GM13977 (cell line): ENCODE measurements around the gene ATP13A1.
"Not testable (repeated sequence)": the region's sequence is repeated elsewhere in the genome, so short reads cannot be mapped to it uniquely, and the experiment has no call there.

Source experiments
- DNase-seq: peaks from one replicate; pipeline ENCODE4 v3.0.0; 2012; ENCODE audit warnings: low spot score
- in situ Hi-C: fragments of 300-500 bp; cut with MboI; formaldehyde crosslinking; loops from one replicate; pipeline ENCODE4 v1.12.0; 2022; ENCODE audit warnings: low sequenced_read_pairs, low pct_unique_long_range_greater_than_20kb, mixed read lengths, inconsistent platforms; ENCODE audit not compliant: unreplicated experiment
- TF ChIP-seq, protein P1 (sequence below): IDR thresholded peaks from 2 replicates; pipeline ENCODE4 v1.5.1; 2012; ENCODE audit warnings: mild to moderate bottlenecking, control low read depth; ENCODE audit not compliant: insufficient read depth; ENCODE audit errors: extremely low read depth, missing control alignments

The ATP13A1 gene

DNA sequence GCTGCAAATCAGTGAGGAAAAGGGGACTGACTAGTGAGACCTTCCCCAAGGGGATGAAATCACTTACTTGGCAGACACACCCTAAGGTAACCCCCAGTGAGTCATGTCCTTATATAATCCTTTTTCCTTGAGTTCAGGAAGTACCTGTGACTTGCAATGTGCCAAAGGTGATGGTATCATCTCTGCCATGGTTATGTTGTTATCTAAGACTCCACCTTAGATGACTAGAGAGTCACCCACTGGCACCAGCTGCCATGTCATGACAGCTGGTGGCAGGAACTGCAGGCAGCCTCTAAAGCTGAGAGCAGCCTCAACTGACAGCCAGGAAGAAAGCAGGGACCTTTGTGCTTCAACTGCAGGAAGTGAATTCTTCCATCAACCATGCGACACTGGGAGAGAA, 57.5 kb downstream of the ATP13A1 start:
- DNase-seq = no peak
- TF ChIP-seq, protein P1, sequence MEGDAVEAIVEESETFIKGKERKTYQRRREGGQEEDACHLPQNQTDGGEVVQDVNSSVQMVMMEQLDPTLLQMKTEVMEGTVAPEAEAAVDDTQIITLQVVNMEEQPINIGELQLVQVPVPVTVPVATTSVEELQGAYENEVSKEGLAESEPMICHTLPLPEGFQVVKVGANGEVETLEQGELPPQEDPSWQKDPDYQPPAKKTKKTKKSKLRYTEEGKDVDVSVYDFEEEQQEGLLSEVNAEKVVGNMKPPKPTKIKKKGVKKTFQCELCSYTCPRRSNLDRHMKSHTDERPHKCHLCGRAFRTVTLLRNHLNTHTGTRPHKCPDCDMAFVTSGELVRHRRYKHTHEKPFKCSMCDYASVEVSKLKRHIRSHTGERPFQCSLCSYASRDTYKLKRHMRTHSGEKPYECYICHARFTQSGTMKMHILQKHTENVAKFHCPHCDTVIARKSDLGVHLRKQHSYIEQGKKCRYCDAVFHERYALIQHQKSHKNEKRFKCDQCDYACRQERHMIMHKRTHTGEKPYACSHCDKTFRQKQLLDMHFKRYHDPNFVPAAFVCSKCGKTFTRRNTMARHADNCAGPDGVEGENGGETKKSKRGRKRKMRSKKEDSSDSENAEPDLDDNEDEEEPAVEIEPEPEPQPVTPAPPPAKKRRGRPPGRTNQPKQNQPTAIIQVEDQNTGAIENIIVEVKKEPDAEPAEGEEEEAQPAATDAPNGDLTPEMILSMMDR = no peak
- in situ Hi-C loops = no loop called here

DNA sequence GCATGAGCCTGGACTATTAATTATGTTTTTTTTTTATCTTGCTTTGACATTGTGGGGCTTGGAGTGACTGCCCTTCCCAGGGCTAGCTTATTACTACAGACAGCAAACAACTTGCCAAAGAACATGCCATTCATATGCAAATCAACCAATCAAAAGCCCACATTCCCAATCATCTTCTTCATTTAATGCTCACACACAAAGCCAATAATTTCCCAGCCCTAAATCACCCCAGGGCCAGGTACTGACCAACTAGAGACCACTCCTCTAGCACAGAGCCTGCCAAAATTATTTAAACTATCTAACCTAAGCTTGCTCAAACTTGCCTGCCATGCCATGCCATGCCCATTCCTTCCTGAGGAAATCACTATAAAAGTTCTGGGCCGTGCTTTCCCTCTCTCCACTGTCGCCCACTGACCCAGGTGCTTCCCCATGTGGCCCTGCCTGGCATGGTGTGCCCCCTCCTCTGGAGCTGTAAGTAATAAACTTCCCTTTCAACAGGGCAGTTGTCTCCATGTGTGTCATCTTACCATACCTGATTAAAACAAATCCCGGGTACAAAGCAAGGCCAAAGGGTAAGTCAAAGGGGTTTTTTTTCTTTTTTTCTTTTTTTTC, 60.7 kb downstream of the ATP13A1 start:
- DNase-seq = no peak
- TF ChIP-seq, protein P1 = no peak
- in situ Hi-C loops = no loop called here

DNA sequence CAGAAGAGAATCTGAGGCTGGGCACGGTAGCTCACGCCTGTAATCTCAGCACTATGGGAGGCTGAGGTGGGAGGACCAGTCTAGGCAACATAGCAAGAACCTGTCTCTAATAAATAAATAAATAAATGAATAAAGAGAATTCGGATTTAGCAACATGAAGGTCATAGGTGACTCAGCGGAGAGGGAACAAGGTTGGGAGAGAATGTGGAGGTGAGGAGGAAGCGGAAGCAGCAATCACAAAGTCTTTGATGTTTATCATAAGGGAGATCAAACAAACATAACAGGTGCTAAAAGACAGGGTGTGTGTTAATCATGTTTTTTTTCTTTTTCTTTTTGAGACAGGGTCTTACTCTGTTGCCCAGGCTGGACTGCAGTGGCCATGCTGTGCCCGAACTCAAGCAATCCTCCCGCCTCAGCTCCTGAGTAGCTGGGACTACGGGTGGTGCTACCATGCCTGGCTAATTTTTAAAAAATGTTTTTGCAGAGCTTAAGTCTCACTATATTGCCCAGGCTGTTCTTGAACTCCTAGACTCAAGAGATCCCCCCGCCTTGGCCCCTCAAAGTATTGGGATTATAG, 61.3 kb downstream of the ATP13A1 start:
- DNase-seq = no peak
- TF ChIP-seq, protein P1 = no peak
- in situ Hi-C loops = no loop called here

DNA sequence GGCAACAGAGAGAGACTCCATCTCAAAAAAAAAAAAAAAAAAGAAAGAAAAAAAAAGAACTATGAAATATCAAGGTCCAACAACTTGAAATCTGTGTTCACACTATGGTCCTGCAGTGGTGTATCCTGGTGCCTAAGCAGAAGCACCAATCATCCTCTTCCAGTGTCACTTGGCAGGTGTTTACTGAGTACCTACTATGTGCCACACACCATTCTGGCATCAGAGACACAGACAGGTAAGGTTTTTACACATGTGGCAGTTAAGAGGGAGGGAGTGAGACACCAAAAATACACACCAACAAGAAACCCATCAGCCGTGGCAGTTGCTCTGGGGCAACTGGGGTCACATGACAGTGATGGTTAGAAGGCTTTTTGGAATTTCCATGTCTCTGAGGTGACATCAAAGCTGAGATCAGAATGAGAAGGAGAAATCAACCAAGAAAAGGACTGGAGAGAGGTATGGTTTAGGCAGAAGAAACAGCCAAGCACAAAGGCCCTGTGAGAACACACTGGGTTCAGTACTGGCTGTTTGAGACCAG, 62.6 kb downstream of the ATP13A1 start:
- TF ChIP-seq, protein P1 = no peak
- no peak for DNase-seq

DNA sequence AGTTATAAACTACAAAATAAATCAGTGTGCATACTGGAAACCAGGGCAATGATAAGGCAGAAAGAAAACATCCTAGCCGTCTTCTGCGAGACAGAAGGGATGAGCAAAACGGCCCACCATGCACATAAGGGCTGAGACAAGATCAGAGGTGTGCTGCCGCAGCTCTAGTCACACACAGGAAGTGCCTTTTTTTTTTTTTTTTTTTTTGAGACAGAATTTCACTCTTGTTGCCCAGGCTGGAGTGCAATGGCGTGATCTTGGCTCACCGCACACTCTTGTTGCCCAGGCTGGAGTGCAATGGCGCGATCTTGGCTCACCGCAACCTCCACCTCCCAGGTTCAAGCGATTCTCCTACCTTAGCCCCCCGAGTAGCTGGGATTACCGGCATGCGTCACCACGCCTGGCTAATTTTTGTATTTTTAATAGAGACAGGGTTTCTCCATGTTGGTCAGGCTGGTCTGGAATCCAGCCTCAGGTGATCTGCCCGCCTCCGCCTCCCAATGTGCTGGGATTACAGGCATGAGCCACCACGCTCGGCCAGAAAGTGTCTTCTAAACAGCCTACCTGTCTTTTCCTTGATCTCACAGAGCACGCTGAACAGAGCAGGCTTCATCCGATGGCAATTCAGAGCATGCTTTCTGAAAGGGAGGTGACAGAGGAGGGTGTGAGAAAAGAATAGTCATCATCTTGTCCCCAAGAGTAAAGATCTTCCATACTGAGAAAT, 64.6 kb downstream of the ATP13A1 start:
- in situ Hi-C loops = not testable (repeated sequence)

More for the DNA sequence above, 62.6 kb downstream of the ATP13A1 start:
- in situ Hi-C loops = no loop called here

DNA sequence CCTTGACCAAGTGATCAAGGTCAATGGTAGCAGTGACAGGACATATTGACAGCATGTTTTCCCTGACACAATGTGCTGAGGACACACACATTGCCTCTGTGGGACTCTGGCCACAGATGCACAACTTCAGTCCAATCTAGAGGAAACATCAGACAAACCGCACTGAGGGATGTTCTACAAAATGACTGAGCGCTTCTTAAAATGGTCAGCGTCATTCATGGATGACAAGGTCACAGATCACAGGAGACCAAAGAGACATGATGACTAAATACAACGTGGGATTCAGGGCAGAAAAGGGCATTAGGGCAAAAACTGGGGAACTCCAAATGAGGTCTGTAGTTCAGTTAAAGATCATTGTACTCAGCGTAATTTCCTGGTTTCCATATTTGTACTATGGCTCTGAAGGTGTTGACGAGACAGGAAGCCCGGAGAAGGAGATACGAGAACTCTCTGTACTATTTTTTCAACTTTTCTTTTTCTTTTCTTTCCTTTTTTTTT, 65.6 kb downstream of the ATP13A1 start:
- in situ Hi-C loops = no loop called here
- peak; percentile 75 for DNase-seq

More for the DNA sequence above, 64.6 kb downstream of the ATP13A1 start:
- peak; percentile 52 for DNase-seq

More for the DNA sequence above, 65.6 kb downstream of the ATP13A1 start:
- TF ChIP-seq, protein P1 = no peak
